HCT116 (cell line): ENCODE results near the gene ZNF577.

Source experiments
- EZH2phosphoT487 ChIP-seq: fragments of 200-600 bp; IDR thresholded peaks from 2 replicates; pipeline ENCODE4 v1.6.1; 2018; ENCODE audit warnings: antibody characterized with exemption, borderline replicate concordance
- TF ChIP-seq, protein P1 (sequence below): IDR thresholded peaks from 2 replicates; pipeline ENCODE4 v1.6.1; 2011; ENCODE audit warnings: mild to moderate bottlenecking, low read length, moderate library complexity; ENCODE audit not compliant: insufficient replicate concordance; ENCODE audit errors: extremely low read depth
- TF ChIP-seq, protein P2 (sequence below): IDR thresholded peaks from 2 replicates; pipeline ENCODE4 v1.6.1; 2012; ENCODE audit warnings: low read depth

DNA sequence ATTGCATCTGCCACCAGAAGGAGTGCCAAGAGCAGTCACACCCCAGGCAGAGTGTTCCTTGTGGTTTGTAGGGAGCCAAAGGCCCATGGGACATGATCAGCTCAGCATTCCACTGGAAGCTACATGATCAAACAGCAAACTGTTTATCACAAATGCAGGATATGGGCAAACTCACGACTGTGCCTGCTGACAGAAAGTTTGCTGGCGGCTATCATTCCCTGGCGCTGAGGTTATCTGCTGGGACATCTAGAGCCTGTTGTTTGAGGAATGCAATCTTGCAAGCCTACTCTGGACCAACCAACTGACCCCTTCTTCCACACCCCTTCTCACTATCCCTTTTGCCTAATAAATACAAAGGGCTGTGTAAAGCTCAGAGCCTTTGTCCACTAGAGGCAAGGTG lies 31.9 kb upstream of the ZNF577 start:
- TF ChIP-seq, protein P1, sequence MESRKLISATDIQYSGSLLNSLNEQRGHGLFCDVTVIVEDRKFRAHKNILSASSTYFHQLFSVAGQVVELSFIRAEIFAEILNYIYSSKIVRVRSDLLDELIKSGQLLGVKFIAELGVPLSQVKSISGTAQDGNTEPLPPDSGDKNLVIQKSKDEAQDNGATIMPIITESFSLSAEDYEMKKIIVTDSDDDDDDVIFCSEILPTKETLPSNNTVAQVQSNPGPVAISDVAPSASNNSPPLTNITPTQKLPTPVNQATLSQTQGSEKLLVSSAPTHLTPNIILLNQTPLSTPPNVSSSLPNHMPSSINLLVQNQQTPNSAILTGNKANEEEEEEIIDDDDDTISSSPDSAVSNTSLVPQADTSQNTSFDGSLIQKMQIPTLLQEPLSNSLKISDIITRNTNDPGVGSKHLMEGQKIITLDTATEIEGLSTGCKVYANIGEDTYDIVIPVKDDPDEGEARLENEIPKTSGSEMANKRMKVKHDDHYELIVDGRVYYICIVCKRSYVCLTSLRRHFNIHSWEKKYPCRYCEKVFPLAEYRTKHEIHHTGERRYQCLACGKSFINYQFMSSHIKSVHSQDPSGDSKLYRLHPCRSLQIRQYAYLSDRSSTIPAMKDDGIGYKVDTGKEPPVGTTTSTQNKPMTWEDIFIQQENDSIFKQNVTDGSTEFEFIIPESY = no peak
- TF ChIP-seq, protein P2, sequence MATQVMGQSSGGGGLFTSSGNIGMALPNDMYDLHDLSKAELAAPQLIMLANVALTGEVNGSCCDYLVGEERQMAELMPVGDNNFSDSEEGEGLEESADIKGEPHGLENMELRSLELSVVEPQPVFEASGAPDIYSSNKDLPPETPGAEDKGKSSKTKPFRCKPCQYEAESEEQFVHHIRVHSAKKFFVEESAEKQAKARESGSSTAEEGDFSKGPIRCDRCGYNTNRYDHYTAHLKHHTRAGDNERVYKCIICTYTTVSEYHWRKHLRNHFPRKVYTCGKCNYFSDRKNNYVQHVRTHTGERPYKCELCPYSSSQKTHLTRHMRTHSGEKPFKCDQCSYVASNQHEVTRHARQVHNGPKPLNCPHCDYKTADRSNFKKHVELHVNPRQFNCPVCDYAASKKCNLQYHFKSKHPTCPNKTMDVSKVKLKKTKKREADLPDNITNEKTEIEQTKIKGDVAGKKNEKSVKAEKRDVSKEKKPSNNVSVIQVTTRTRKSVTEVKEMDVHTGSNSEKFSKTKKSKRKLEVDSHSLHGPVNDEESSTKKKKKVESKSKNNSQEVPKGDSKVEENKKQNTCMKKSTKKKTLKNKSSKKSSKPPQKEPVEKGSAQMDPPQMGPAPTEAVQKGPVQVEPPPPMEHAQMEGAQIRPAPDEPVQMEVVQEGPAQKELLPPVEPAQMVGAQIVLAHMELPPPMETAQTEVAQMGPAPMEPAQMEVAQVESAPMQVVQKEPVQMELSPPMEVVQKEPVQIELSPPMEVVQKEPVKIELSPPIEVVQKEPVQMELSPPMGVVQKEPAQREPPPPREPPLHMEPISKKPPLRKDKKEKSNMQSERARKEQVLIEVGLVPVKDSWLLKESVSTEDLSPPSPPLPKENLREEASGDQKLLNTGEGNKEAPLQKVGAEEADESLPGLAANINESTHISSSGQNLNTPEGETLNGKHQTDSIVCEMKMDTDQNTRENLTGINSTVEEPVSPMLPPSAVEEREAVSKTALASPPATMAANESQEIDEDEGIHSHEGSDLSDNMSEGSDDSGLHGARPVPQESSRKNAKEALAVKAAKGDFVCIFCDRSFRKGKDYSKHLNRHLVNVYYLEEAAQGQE = no peak
- TF ChIP-seq EZH2phosphoT487 = no peak
